Psoas muscle (tissue), 8 donors: Measurements from ENCODE around the gene SAMD4A. TPM values are rescaled to one million over a fixed set of nuclear protein-coding genes. Genes with fewer than 3 reads are reported as not detected.

Source experiments
- ATAC-seq, 4 donors: fragments of 200-7000 bp; cut with Tn5 transposase; one replicate each; pipeline ENCODE4 v1.9.1; 2020; ENCODE audit warnings: moderate library complexity in 3 of 4, mild to moderate bottlenecking in 2 of 4
- DNase-seq, 2 donors: peaks; one replicate each; pipeline ENCODE4 v3.0.0-alpha.2; 2020
- H3K27ac ChIP-seq: fragments of 200-600 bp; one replicate; pipeline ENCODE4 v1.8.0; 2022
- H3K27me3 ChIP-seq, 3 donors: fragments of 200-600 bp in 1 of 3; one replicate each; pipeline versions ENCODE4 v1.6.1 to v1.8.0; 2013 to 2022; ENCODE audit warnings: low read length in 2 of 3, mild to moderate bottlenecking in 2 of 3, moderate library complexity in 1 of 3; ENCODE audit not compliant: insufficient read depth in 3 of 3
- H3K36me3 ChIP-seq, 2 donors: fragments of 200-600 bp in 1 of 2; one replicate each; pipeline versions ENCODE4 v1.6.1 to v1.8.0; 2013 to 2022; ENCODE audit warnings: low read depth in 1 of 2, mild to moderate bottlenecking in 1 of 2, moderate library complexity in 1 of 2; ENCODE audit not compliant: insufficient read depth in 1 of 2
- H3K4me1 ChIP-seq: fragments of 200-600 bp; one replicate; pipeline ENCODE4 v1.8.0; 2022
- H3K4me3 ChIP-seq: fragments of 200-600 bp; one replicate; pipeline ENCODE4 v1.8.0; 2022; ENCODE audit warnings: mild to moderate bottlenecking
- H3K9me3 ChIP-seq: fragments of 200-600 bp; one replicate; pipeline ENCODE4 v1.8.0; 2022
- CTCF ChIP-seq: fragments of 200-600 bp; IDR thresholded peaks from one replicate; pipeline ENCODE4 v1.8.0; 2022; ENCODE audit warnings: antibody characterized with exemption
- WGBS, 3 donors: extraction: QIAGEN DNeasy Blood & Tissue Kit; methylation state at CpG; one replicate each; pipeline versions ENCODE4 v1.1.6 to v1.1.7; 2013; 5-methylcytosine and 5-hydroxymethylcytosine counted together
- intact Hi-C, 2 donors: fragments of 100-400 bp; cut with DNase I; formaldehyde crosslinking; loops; one replicate each; pipeline versions ENCODE4 v1.11.0 to v1.14.2; 2022
- polyA plus RNA-seq, 3 donors: library from polyadenylated mRNA; stranded (reverse); fragments of 200-250 nt; gene quantifications; one replicate each; pipeline ENCODE4 v1.2.3, GENCODE V29; 2013
- total RNA-seq, 4 donors: library from RNA; stranded (reverse); fragmentation: NEBNext Ultra II Directional in 2 of 4; extraction: Animal tissue kit (Norgen Biotek cat#: 25700) in 2 of 4; gene quantifications; one replicate each; pipeline versions ENCODE4 v1.2.1 to v1.2.4, GENCODE V29; 2021 to 2023
- donor health status: healthy with polysubstance abuse.
- donor health status: DM: no; HTN: no; CAD: no; lungs with moderate emphysema.
- donor health status: Bipolar disorder and iron deficiency.
- donor health status: healthy.
- donor health status: DM: yes; HTN: yes; CAD: no.
- donor health status: DM: no; HTN: no; CAD: no.
- donor health status: DM: no; HTN: no; CAD: no.
- donor health status: DM: yes; HTN: yes; CAD: no.

The SAMD4A gene
- total and polyA plus RNA-seq, 7 donors = 9.6 to 139 (median 67.9) TPM

GRCh38 chr14:54698966-54699530, 132.1 kb downstream of the SAMD4A start:
- peak; percentile 52 to 87 for DNase-seq
- H3K9me3 ChIP-seq = no peaks in the 10 kb centered on the region
- peaks cover 0 to 5% of the 10 kb centered on the region in 2 donors for H3K36me3 ChIP-seq
- intact Hi-C loops = loop anchor here (1.0 to 5.0 kb wide), 3 partner anchors 73 to 133 kb away; partner anchors contain the start of gene SAMD4A (in 1 of the 2)
- peak overlapping the region; percentile 88 for H3K27ac ChIP-seq
- 27 to 55% (median 27%) methylated on average over 1 of the region's 1 CpG for WGBS, 3 donors
- H3K4me1 ChIP-seq = peaks cover 81% of the 10 kb centered on the region
- TF ChIP-seq CTCF = no peak
- H3K4me3 ChIP-seq = peak overlapping the region; percentile 47
- peak; percentile 91 to 94 (median 93) for ATAC-seq
- no peaks in the 10 kb centered on the region for H3K27me3 ChIP-seq

- intact Hi-C loops = loop anchor here in 1 of 2 donors (5.0 kb wide), 2 partner anchors 73 to 132 kb away; partner anchors contain the start of gene SAMD4A
- TF ChIP-seq CTCF = no peak
- 33 to 49% (median 43%) methylated on average over 3 of the region's 3 CpGs for WGBS, 3 donors
- DNase-seq (no peak), ATAC-seq (no peak)
- no peak overlapping the region for H3K4me3 ChIP-seq
- no peaks in the 10 kb centered on the region for H3K27me3 ChIP-seq
- H3K36me3 ChIP-seq = peaks cover 0 to 5% of the 10 kb centered on the region in 2 donors
- peaks cover 81% of the 10 kb centered on the region for H3K4me1 ChIP-seq
- H3K27ac ChIP-seq = peak overlapping the region; percentile 88
- H3K9me3 ChIP-seq = no peaks in the 10 kb centered on the region
These were observed 132.8 kb downstream of the SAMD4A start for GRCh38 chr14:54699735-54700134.

GRCh38 chr14:54700717-54701116, 133.8 kb downstream of the SAMD4A start:
- H3K9me3 ChIP-seq = no peaks in the 10 kb centered on the region
- H3K36me3 ChIP-seq = peaks cover 0 to 5% of the 10 kb centered on the region in 2 donors
- peak overlapping the region; percentile 88 for H3K27ac ChIP-seq
- no peak for ATAC-seq
- intact Hi-C loops = no loop called here
- TF ChIP-seq CTCF = no peak
- WGBS, 3 donors = 56 to 81% (median 64%) methylated on average over 2 of the region's 2 CpGs
- no peak for DNase-seq
- no peaks in the 10 kb centered on the region for H3K27me3 ChIP-seq
- no peak overlapping the region for H3K4me3 ChIP-seq
- H3K4me1 ChIP-seq = peaks cover 84% of the 10 kb centered on the region

- Histone ChIP-seq H3K4me1 (peaks cover 87% of the 10 kb centered on the region), H3K27ac (peak overlapping the region; percentile 88), H3K36me3 (peaks cover 0 to 5% of the 10 kb centered on the region in 2 donors), H3K27me3 (no peaks in the 10 kb centered on the region), H3K9me3 (no peaks in the 10 kb centered on the region), H3K4me3 (no peak overlapping the region)
- DNase-seq (no peak), ATAC-seq (no peak)
- TF ChIP-seq CTCF = no peak
- 66 to 87% (median 71%) methylated on average over 12 of the region's 12 CpGs for WGBS, 3 donors
- intact Hi-C loops = no loop called here
These were observed 135.1 kb downstream of the SAMD4A start for GRCh38 chr14:54702014-54702491.
